KMS-11 (cell line): ENCODE measurements around the gene ATP9B.

Source experiments
- H2AFZ ChIP-seq: fragments of 200-600 bp; sonication (generic); 2 replicates; pipeline ENCODE4 v1.6.1; 2016; ENCODE audit warnings: antibody characterized with exemption, mixed run types, low read depth
- H3K27ac ChIP-seq: fragments of 200-600 bp; sonication (generic); 2 replicates; pipeline ENCODE4 v1.6.1; 2016; ENCODE audit warnings: mild to moderate bottlenecking, mixed run types
- H3K27me3 ChIP-seq: fragments of 200-600 bp; sonication (generic); 2 replicates; pipeline ENCODE4 v1.6.1; 2017; ENCODE audit warnings: mild to moderate bottlenecking, low read depth, mixed run types, moderate library complexity; ENCODE audit not compliant: insufficient read depth
- H3K36me3 ChIP-seq: fragments of 200-600 bp; sonication (generic); 2 replicates; pipeline ENCODE4 v1.6.1; 2017; ENCODE audit warnings: mild to moderate bottlenecking, mixed run types; ENCODE audit not compliant: insufficient read depth
- H3K4me1 ChIP-seq: fragments of 200-600 bp; sonication (generic); 2 replicates; pipeline ENCODE4 v1.6.1; 2016; ENCODE audit warnings: mild to moderate bottlenecking, low read depth, mixed run types; ENCODE audit not compliant: poor library complexity, severe bottlenecking
- H3K4me2 ChIP-seq: fragments of 200-600 bp; sonication (generic); 2 replicates; pipeline ENCODE4 v1.7.0; 2016; ENCODE audit warnings: mild to moderate bottlenecking, mixed run types
- H3K4me3 ChIP-seq: fragments of 200-600 bp; sonication (generic); IDR thresholded peaks from 2 replicates; pipeline ENCODE4 v1.6.1; 2017; ENCODE audit warnings: low read depth, low read length, mixed read lengths; ENCODE audit not compliant: insufficient read depth
- H3K79me2 ChIP-seq: fragments of 200-600 bp; sonication (generic); 2 replicates; pipeline ENCODE4 v1.6.1; 2016; ENCODE audit warnings: low read depth, mixed run types; ENCODE audit not compliant: insufficient read depth
- H3K9ac ChIP-seq: fragments of 200-600 bp; sonication (generic); 2 replicates; pipeline ENCODE4 v1.6.1; 2016; ENCODE audit warnings: mild to moderate bottlenecking, mixed run types
- H4K20me1 ChIP-seq: fragments of 200-600 bp; sonication (generic); 2 replicates; pipeline ENCODE4 v1.6.1; 2016; ENCODE audit warnings: mild to moderate bottlenecking, mixed run types; ENCODE audit not compliant: insufficient read depth
- CTCF ChIP-seq: fragments of 200-600 bp; sonication (generic); conservative IDR thresholded peaks from 2 replicates; pipeline ENCODE4 v1.6.1; 2017; ENCODE audit warnings: low read depth, mild to moderate bottlenecking, antibody characterized with exemption, low read length, moderate library complexity, mixed read lengths

The ATP9B gene

GRCh38 chr18:79274823-79275222 is 205.6 kb downstream of the ATP9B start:
- Histone ChIP-seq H2AFZ (no peak overlapping the region), H3K27me3 (no peaks in the 10 kb centered on the region), H3K4me1 (peaks cover 46% of the 10 kb centered on the region), H3K36me3 (no peaks in the 10 kb centered on the region), H4K20me1 (no peaks in the 10 kb centered on the region), H3K4me3 (no peak overlapping the region), H3K9ac (peak overlapping the region; percentile 42; the same call in 1 of the 2 replicates), H3K27ac (peak overlapping the region; percentile 83), H3K4me2 (peak overlapping the region; percentile 95), H3K79me2 (no peaks in the 10 kb centered on the region)
- no peak for TF ChIP-seq CTCF

- Histone ChIP-seq H3K79me2 (no peaks in the 10 kb centered on the region), H4K20me1 (no peaks in the 10 kb centered on the region), H2AFZ (peak overlapping the region; percentile 19; the same call in 1 of the 2 replicates), H3K4me2 (peak overlapping the region; percentile 95), H3K36me3 (no peaks in the 10 kb centered on the region), H3K27me3 (no peaks in the 10 kb centered on the region), H3K4me1 (peaks cover 46% of the 10 kb centered on the region), H3K27ac (peak overlapping the region; percentile 83), H3K9ac (peak overlapping the region; percentile 42; the same call in 1 of the 2 replicates), H3K4me3 (no peak overlapping the region)
- no peak for TF ChIP-seq CTCF
These were observed 206.3 kb downstream of the ATP9B start for GRCh38 chr18:79275461-79275860.

- Histone ChIP-seq H3K27me3 (no peaks in the 10 kb centered on the region), H3K4me3 (no peak overlapping the region), H2AFZ (peak overlapping the region; percentile 19), H3K36me3 (no peaks in the 10 kb centered on the region), H4K20me1 (no peaks in the 10 kb centered on the region), H3K4me2 (peak overlapping the region; percentile 95), H3K9ac (peak overlapping the region; percentile 42), H3K4me1 (peaks cover 46% of the 10 kb centered on the region), H3K79me2 (no peaks in the 10 kb centered on the region), H3K27ac (peak overlapping the region; percentile 83)
- TF ChIP-seq CTCF, result no peak
These were observed 206.8 kb downstream of the ATP9B start for GRCh38 chr18:79275992-79276391.

GRCh38 chr18:79278896-79279295 is 209.7 kb downstream of the ATP9B start:
- H3K27me3 ChIP-seq, result no peaks in the 10 kb centered on the region
- H3K36me3 ChIP-seq, result no peaks in the 10 kb centered on the region
- no peak overlapping the region for H2AFZ ChIP-seq
- H4K20me1 ChIP-seq, result no peaks in the 10 kb centered on the region
- no peaks in the 10 kb centered on the region for H3K79me2 ChIP-seq
- H3K4me3 ChIP-seq, result no peak overlapping the region
- H3K9ac ChIP-seq, result no peak overlapping the region
- H3K4me1 ChIP-seq, result peaks cover 37% of the 10 kb centered on the region
- H3K27ac ChIP-seq, result no peak overlapping the region
- H3K4me2 ChIP-seq, result no peak overlapping the region
- TF ChIP-seq CTCF, result no peak
